ENCODE data around the gene HLA-DPB1.

DNA sequence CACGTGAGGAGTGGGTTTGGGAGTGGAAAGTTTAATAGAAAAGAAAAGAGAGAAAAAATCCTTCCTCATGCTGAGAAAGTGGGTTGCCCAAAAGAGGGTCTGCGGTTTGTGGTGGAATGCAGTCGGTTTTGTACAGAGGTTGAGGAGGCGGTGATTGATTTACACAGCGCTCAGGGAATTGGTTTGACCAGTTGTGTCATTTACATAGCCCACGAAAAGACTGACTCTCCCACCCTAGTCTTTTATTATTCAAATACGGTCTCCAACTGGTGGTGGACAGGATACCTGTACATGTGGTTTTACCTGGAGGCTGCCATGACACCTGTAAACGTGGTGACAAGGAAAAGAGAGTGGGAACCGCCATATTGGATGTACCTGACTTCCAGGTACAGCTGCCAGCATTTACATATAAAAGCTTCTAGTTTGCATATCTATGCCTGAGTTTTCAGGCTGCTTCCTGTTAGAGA is 42.1 kb downstream of the HLA-DPB1 start:
- TF ChIP-seq, protein P1, sequence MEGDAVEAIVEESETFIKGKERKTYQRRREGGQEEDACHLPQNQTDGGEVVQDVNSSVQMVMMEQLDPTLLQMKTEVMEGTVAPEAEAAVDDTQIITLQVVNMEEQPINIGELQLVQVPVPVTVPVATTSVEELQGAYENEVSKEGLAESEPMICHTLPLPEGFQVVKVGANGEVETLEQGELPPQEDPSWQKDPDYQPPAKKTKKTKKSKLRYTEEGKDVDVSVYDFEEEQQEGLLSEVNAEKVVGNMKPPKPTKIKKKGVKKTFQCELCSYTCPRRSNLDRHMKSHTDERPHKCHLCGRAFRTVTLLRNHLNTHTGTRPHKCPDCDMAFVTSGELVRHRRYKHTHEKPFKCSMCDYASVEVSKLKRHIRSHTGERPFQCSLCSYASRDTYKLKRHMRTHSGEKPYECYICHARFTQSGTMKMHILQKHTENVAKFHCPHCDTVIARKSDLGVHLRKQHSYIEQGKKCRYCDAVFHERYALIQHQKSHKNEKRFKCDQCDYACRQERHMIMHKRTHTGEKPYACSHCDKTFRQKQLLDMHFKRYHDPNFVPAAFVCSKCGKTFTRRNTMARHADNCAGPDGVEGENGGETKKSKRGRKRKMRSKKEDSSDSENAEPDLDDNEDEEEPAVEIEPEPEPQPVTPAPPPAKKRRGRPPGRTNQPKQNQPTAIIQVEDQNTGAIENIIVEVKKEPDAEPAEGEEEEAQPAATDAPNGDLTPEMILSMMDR (conservative IDR thresholded peaks at IDR 0.05; ENCODE audit: low read depth, low read length), result no peak
- TF ChIP-seq EZH2 (IDR thresholded peaks at IDR 0.05; ENCODE audit: borderline replicate concordance, low read depth, low read length, poor library complexity, severe bottlenecking), result no peak
